H9 (cell line): ENCODE data around the gene BBX. TPM values are rescaled to one million over a fixed set of nuclear protein-coding genes. Genes with fewer than 3 reads are reported as not detected.

Experiments
- DNase-seq: peaks from one replicate; pipeline ENCODE4 v3.0.0-alpha.2; 2017
- H2AFZ ChIP-seq: one replicate; pipeline ENCODE4 v1.6.1; 2013; ENCODE audit warnings: mild to moderate bottlenecking, low read length, control low read depth, moderate library complexity
- H2AK5ac ChIP-seq: 2 replicates; pipeline ENCODE4 v1.6.1; 2013; ENCODE audit warnings: low read length, control low read depth, mixed read lengths; ENCODE audit not compliant: insufficient read length
- H2BK120ac ChIP-seq: one replicate; pipeline ENCODE4 v1.6.1; 2013; ENCODE audit warnings: low read depth, mild to moderate bottlenecking, low read length, control low read depth, inconsistent platforms; ENCODE audit not compliant: poor library complexity, severe bottlenecking
- H2BK12ac ChIP-seq: 2 replicates; pipeline ENCODE4 v1.6.1; 2013; ENCODE audit warnings: low read length, control low read depth, mixed read lengths, low read depth; ENCODE audit not compliant: insufficient read length
- H2BK15ac ChIP-seq: 2 replicates; pipeline ENCODE4 v1.6.1; 2013; ENCODE audit warnings: low read depth, low read length, control low read depth
- H2BK20ac ChIP-seq: one replicate; pipeline ENCODE4 v1.6.1; 2013; ENCODE audit warnings: low read depth, mild to moderate bottlenecking, low read length, control low read depth, inconsistent platforms; ENCODE audit not compliant: poor library complexity, severe bottlenecking
- H2BK5ac ChIP-seq: 2 replicates; pipeline ENCODE4 v1.6.1; 2013; ENCODE audit warnings: low read length, control low read depth, mixed read lengths; ENCODE audit not compliant: insufficient read length
- H3K14ac ChIP-seq: 2 replicates; pipeline ENCODE4 v1.6.1; 2013; ENCODE audit warnings: low read length, control low read depth; ENCODE audit not compliant: insufficient read depth
- H3K18ac ChIP-seq: 2 replicates; pipeline ENCODE4 v1.6.1; 2013; ENCODE audit warnings: low read depth, mild to moderate bottlenecking, mixed read lengths, low read length, control low read depth; ENCODE audit not compliant: insufficient read length
- H3K23ac ChIP-seq: 2 replicates; pipeline ENCODE4 v1.6.1; 2013; ENCODE audit warnings: low read length, control low read depth, mixed read lengths, low read depth; ENCODE audit not compliant: insufficient read length
- H3K23me2 ChIP-seq: 2 replicates; pipeline ENCODE4 v1.6.1; 2013; ENCODE audit warnings: low read depth, mild to moderate bottlenecking, mixed read lengths, low read length, control low read depth; ENCODE audit not compliant: insufficient read length, poor library complexity, severe bottlenecking
- H3K27ac ChIP-seq: 2 replicates; pipeline ENCODE4 v1.5.1; 2013; ENCODE audit warnings: low read length, control low read depth, mixed read lengths, low read depth; ENCODE audit not compliant: insufficient read length
- H3K27me3 ChIP-seq: 2 replicates; pipeline ENCODE4 v1.6.1; 2013; ENCODE audit warnings: low read length, control low read depth, inconsistent platforms; ENCODE audit not compliant: insufficient read depth
- H3K4ac ChIP-seq: 2 replicates; pipeline ENCODE4 v1.6.1; 2013; ENCODE audit warnings: low read depth, mild to moderate bottlenecking, control low read depth, inconsistent platforms, low read length, moderate library complexity
- H3K4me1 ChIP-seq: 2 replicates; pipeline ENCODE4 v1.6.1; 2013; ENCODE audit warnings: low read length, control low read depth, inconsistent platforms; ENCODE audit not compliant: insufficient read depth
- H3K4me2 ChIP-seq: 2 replicates; pipeline ENCODE4 v1.6.1; 2013; ENCODE audit warnings: low read length, control low read depth, mixed read lengths; ENCODE audit not compliant: insufficient read length, insufficient read depth
- H3K56ac ChIP-seq: 2 replicates; pipeline ENCODE4 v1.6.1; 2013; ENCODE audit warnings: low read depth, mild to moderate bottlenecking, mixed read lengths, low read length, control low read depth; ENCODE audit not compliant: insufficient read length
- H3K79me1 ChIP-seq: 2 replicates; pipeline ENCODE4 v1.6.1; 2013; ENCODE audit warnings: low read depth, mild to moderate bottlenecking, moderate library complexity, low read length, control low read depth, inconsistent platforms; ENCODE audit not compliant: insufficient read depth, poor library complexity, severe bottlenecking
- H3K79me2 ChIP-seq: 2 replicates; pipeline ENCODE4 v1.6.1; 2013; ENCODE audit warnings: low read length, control low read depth, inconsistent platforms; ENCODE audit not compliant: insufficient read depth
- H3K9ac ChIP-seq: 2 replicates; pipeline ENCODE4 v1.6.1; 2013; ENCODE audit warnings: low read length, control low read depth, mixed read lengths; ENCODE audit not compliant: insufficient read length; ENCODE audit errors: extremely low read depth
- H3K9me3 ChIP-seq: one replicate; pipeline ENCODE4 v1.6.1; 2013; ENCODE audit warnings: low read depth, low read length, inconsistent platforms; ENCODE audit not compliant: control insufficient read depth
- H3T11ph ChIP-seq: one replicate; pipeline ENCODE4 v1.6.1; 2013; ENCODE audit warnings: mild to moderate bottlenecking, low read length, control low read depth, inconsistent platforms
- H4K20me1 ChIP-seq: one replicate; pipeline ENCODE4 v1.6.1; 2013; ENCODE audit not compliant: control insufficient read depth, insufficient read length, insufficient read depth
- H4K5ac ChIP-seq: 2 replicates; pipeline ENCODE4 v1.6.1; 2013; ENCODE audit warnings: low read depth, mild to moderate bottlenecking, mixed read lengths, low read length, control low read depth; ENCODE audit not compliant: insufficient read length
- H4K8ac ChIP-seq: replicated peaks from 2 replicates; pipeline ENCODE4 v1.6.1; 2013; ENCODE audit warnings: low read length, control low read depth, mixed read lengths, low read depth; ENCODE audit not compliant: insufficient read length
- H4K91ac ChIP-seq: 2 replicates; pipeline ENCODE4 v1.6.1; 2013; ENCODE audit warnings: low read depth, mild to moderate bottlenecking, moderate library complexity, mixed read lengths, low read length, control low read depth; ENCODE audit not compliant: insufficient read length
- H3K27ac Mint-ChIP-seq, 3 experiments: 2 replicates in 2 of 3; 3 replicates in 1 of 3; pipeline ENCODE4 v1.8.0; 2020 to 2021; ENCODE audit warnings: mixed read lengths in 3 of 3, mild to moderate bottlenecking in 1 of 3, moderate library complexity in 1 of 3
- H3K27me3 Mint-ChIP-seq: 2 replicates; pipeline ENCODE4 v1.8.0; 2021; ENCODE audit warnings: low read depth, mild to moderate bottlenecking, moderate library complexity, mixed read lengths
- H3K36me3 Mint-ChIP-seq, 3 experiments: 2 replicates in 2 of 3; 3 replicates in 1 of 3; pipeline ENCODE4 v1.8.0; 2020 to 2021; ENCODE audit warnings: low read depth in 3 of 3, mixed read lengths in 3 of 3; ENCODE audit not compliant: insufficient read depth in 1 of 3
- H3K4me1 Mint-ChIP-seq, 2 experiments: 2 replicates each; pipeline ENCODE4 v1.8.0; 2020; ENCODE audit warnings: mixed read lengths in 2 of 2
- H3K4me3 Mint-ChIP-seq, 2 experiments: 2 replicates in 1 of 2; 3 replicates in 1 of 2; pipeline ENCODE4 v1.8.0; 2020 to 2021; ENCODE audit warnings: mild to moderate bottlenecking in 2 of 2, mixed read lengths in 2 of 2, moderate library complexity in 1 of 2
- H3K9me3 Mint-ChIP-seq, 2 experiments: 2 replicates in 1 of 2; 3 replicates in 1 of 2; pipeline ENCODE4 v1.8.0; 2020; ENCODE audit warnings: mild to moderate bottlenecking in 2 of 2, mixed read lengths in 2 of 2, moderate library complexity in 1 of 2
- WGBS: extraction: QIAGEN DNeasy Blood & Tissue Kit; methylation state at CpG from one replicate; pipeline ENCODE4 v1.1.7; 2013; ENCODE audit warnings: missing lambda C conversion rate, low lambda C conversion rate, mixed read lengths; ENCODE audit not compliant: insufficient read length; ENCODE audit errors: extremely low coverage; 5-methylcytosine and 5-hydroxymethylcytosine counted together
- total RNA-seq: library from RNA; stranded (reverse); gene quantifications from 2 replicates; pipeline ENCODE4 v1.2.1, GENCODE V29; 2021
- TF ChIP-seq, protein P1 (sequence below): fragments of 200-600 bp; sonication (generic); conservative IDR thresholded peaks from 3 replicates; pipeline ENCODE4 v1.8.0; 2021; ENCODE audit warnings: antibody characterized with exemption, mild to moderate bottlenecking

BBX gene
- total RNA-seq, 1 experiment from 2014 or later = 34.8 TPM

DNA sequence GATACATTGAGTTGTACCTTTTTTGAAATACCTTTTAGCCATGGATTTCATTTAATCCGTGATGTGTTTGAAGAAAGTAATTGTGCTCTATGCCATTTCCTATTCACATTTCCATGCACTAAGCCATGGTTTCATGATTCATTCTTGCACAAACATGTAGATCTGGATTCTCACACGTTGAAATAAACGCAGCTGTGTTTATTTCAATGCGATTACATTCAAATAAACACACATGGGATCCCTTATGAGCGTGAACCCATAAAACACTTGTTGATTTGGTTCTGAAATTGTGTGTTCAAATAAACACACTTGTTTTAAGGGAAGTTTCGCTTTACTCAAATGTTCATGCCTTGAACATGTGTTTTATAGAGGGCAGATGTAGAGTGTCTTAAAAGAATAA, 39.2 kb downstream of the BBX start:
- Histone ChIP-seq H2BK5ac (no peak overlapping the region), H4K8ac (no peak overlapping the region), H2BK120ac (no peak overlapping the region), H4K5ac (no peak overlapping the region), H3K56ac (no peak overlapping the region), H3K4me2 (no peak overlapping the region), H3K79me2 (no peaks in the 10 kb centered on the region; the same call in 1 of the 2 replicates), H2AK5ac (no peak overlapping the region), H3T11ph (no peak overlapping the region), H3K23me2 (no peaks in the 10 kb centered on the region), H3K9ac (no peak overlapping the region), H3K4me1 (no peaks in the 10 kb centered on the region), H3K27ac (no peak overlapping the region), H2BK20ac (no peak overlapping the region), H3K4ac (no peak overlapping the region), H2AFZ (no peak overlapping the region), H4K91ac (no peak overlapping the region), H3K27me3 (no peaks in the 10 kb centered on the region), H3K14ac (no peak overlapping the region), H3K23ac (no peak overlapping the region), H3K18ac (no peak overlapping the region), H3K9me3 (no peaks in the 10 kb centered on the region), H4K20me1 (no peaks in the 10 kb centered on the region), H3K79me1 (no peaks in the 10 kb centered on the region), H2BK12ac (no peak overlapping the region), H2BK15ac (no peak overlapping the region)
- Mint-ChIP-seq H3K4me1 (peaks cover 10 to 11% of the 10 kb centered on the region in 2 experiments), H3K9me3 (no peaks in the 10 kb centered on the region), H3K36me3 (no peaks in the 10 kb centered on the region), H3K27me3 (no peaks in the 10 kb centered on the region), H3K4me3 (no peak overlapping the region), H3K27ac (no peak overlapping the region)
- DNase-seq = no peak
- no CpG with 5 or more reads among the region's 6 CpGs for WGBS
- TF ChIP-seq, protein P1, sequence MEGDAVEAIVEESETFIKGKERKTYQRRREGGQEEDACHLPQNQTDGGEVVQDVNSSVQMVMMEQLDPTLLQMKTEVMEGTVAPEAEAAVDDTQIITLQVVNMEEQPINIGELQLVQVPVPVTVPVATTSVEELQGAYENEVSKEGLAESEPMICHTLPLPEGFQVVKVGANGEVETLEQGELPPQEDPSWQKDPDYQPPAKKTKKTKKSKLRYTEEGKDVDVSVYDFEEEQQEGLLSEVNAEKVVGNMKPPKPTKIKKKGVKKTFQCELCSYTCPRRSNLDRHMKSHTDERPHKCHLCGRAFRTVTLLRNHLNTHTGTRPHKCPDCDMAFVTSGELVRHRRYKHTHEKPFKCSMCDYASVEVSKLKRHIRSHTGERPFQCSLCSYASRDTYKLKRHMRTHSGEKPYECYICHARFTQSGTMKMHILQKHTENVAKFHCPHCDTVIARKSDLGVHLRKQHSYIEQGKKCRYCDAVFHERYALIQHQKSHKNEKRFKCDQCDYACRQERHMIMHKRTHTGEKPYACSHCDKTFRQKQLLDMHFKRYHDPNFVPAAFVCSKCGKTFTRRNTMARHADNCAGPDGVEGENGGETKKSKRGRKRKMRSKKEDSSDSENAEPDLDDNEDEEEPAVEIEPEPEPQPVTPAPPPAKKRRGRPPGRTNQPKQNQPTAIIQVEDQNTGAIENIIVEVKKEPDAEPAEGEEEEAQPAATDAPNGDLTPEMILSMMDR = no peak
